Left lung (tissue), 10 donors: ENCODE measurements around the gene GABARAP. TPM values are rescaled to one million over a fixed set of nuclear protein-coding genes. Genes with fewer than 3 reads are reported as not detected.

ENCODE experiments used
- ATAC-seq: fragments of 200-7000 bp; cut with Tn5 transposase; one replicate; pipeline ENCODE4 v1.9.1; 2020; ENCODE audit warnings: moderate library complexity
- DNase-seq, 4 donors: peaks; one replicate each; pipeline ENCODE4 v3.0.0-alpha.2; 2013 to 2020
- H3K27ac ChIP-seq, 2 donors: fragments of 200-600 bp; sonication (generic) in 1 of 2; one replicate each; pipeline versions ENCODE4 v1.5.0 to v1.8.0; 2020 to 2021
- H3K27me3 ChIP-seq, 2 donors: fragments of 200-600 bp; sonication (generic) in 1 of 2; one replicate each; pipeline versions ENCODE4 v1.5.0 to v1.8.0; 2020 to 2021
- H3K36me3 ChIP-seq, 2 donors: fragments of 200-600 bp; sonication (generic) in 1 of 2; one replicate each; pipeline versions ENCODE4 v1.5.0 to v1.8.0; 2020 to 2021
- H3K4me1 ChIP-seq, 2 donors: fragments of 200-600 bp; one replicate each; pipeline ENCODE4 v1.8.0; 2021
- H3K4me3 ChIP-seq, 2 donors: fragments of 200-600 bp; sonication (generic) in 1 of 2; one replicate each; pipeline versions ENCODE4 v1.5.0 to v1.8.0; 2020 to 2021; ENCODE audit warnings: mild to moderate bottlenecking in 1 of 2
- H3K9me3 ChIP-seq, 2 donors: fragments of 200-600 bp; sonication (generic) in 1 of 2; one replicate each; pipeline versions ENCODE4 v1.5.0 to v1.8.0; 2020 to 2021
- intact Hi-C, 2 donors: fragments of 100-400 bp; cut with DNase I; formaldehyde crosslinking; loops; one replicate each; pipeline versions ENCODE4 v1.11.2 to v1.14.2; 2022
- polyA plus RNA-seq, 6 donors: library from polyadenylated mRNA; unstranded; fragments of 120-200 nt; gene quantifications; one replicate each; pipeline ENCODE4 v1.2.1, GENCODE V29; 2013; ENCODE audit not compliant: insufficient read length in 6 of 6
- total RNA-seq, 2 donors: library from RNA; stranded (reverse); fragmentation: NEBNext Ultra II Directional; extraction: Animal tissue kit (Norgen Biotek cat#: 25700); gene quantifications; one replicate each; pipeline ENCODE4 v1.2.1, GENCODE V29; 2021
- TF ChIP-seq, protein P1 (sequence below), 2 donors: fragments of 200-600 bp; sonication (generic) in 1 of 2; IDR thresholded peaks; one replicate each; pipeline versions ENCODE4 v1.5.0 to v1.8.0; 2021; ENCODE audit warnings: antibody characterized with exemption in 2 of 2
- donor health status: DM: no; HTN: yes; CAD: no.
- donor health status: DM: no; HTN: no; CAD: no.

Gene GABARAP
- total and polyA plus RNA-seq, 8 donors: 442 to 559 (median 492) TPM

DNA sequence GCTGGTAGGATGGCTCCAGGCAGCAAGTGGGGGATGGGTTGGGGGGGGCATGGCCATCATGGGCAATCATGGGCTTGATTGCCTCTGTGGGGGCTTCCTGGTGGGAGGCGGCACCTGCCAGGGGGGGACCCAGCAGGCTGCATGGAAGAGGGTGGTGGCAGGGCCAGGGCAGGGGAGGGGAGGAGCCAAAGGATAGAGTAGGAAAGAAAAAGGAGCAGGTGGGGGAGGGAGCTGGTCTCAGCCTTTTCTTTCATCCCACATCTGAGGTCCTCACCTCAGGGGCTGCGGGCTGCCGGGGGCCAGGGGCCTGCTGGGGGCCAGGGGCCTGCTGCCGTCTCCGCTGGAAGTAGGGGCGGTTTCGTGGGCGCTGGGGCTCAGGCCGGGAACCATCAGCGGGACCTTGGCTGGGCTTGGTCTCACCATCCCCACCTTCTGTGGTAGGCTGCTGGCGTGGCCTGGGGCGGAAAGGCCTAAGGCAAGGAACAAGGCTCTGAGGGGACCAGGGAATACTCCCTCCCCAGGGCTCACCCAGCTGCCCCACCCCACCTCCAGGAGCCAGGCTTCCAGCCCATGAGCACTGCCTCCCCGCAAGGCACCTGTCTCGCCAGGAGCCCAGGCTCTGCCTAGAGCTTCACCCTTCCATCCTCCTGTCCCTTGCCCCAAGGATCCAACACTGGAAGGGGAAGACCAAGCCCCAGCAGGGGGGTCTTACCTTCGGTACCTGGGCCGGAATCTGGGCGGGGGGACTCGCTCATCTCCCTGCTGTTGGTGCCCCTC, 47.2 kb upstream of the GABARAP start:
- TF ChIP-seq, protein P1, sequence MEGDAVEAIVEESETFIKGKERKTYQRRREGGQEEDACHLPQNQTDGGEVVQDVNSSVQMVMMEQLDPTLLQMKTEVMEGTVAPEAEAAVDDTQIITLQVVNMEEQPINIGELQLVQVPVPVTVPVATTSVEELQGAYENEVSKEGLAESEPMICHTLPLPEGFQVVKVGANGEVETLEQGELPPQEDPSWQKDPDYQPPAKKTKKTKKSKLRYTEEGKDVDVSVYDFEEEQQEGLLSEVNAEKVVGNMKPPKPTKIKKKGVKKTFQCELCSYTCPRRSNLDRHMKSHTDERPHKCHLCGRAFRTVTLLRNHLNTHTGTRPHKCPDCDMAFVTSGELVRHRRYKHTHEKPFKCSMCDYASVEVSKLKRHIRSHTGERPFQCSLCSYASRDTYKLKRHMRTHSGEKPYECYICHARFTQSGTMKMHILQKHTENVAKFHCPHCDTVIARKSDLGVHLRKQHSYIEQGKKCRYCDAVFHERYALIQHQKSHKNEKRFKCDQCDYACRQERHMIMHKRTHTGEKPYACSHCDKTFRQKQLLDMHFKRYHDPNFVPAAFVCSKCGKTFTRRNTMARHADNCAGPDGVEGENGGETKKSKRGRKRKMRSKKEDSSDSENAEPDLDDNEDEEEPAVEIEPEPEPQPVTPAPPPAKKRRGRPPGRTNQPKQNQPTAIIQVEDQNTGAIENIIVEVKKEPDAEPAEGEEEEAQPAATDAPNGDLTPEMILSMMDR (IDR thresholded peaks at IDR 0.05): no peak
- peaks cover 12 to 74% of the 10 kb centered on the region in 2 donors for H3K27me3 ChIP-seq
- H3K4me1 ChIP-seq: peaks cover 4 to 9% of the 10 kb centered on the region in 2 donors
- H3K9me3 ChIP-seq: no peaks in the 10 kb centered on the region
- intact Hi-C loops: loop anchor here (10.0 kb wide), 1 partner anchor 245 kb away; the partner anchor contains the start of gene SLC16A11 (in 2 of the 2)
- ATAC-seq (no peak), DNase-seq (no peak)
- no peak overlapping the region for H3K27ac ChIP-seq
- no peak overlapping the region for H3K4me3 ChIP-seq
- H3K36me3 ChIP-seq: no peaks in the 10 kb centered on the region

DNA sequence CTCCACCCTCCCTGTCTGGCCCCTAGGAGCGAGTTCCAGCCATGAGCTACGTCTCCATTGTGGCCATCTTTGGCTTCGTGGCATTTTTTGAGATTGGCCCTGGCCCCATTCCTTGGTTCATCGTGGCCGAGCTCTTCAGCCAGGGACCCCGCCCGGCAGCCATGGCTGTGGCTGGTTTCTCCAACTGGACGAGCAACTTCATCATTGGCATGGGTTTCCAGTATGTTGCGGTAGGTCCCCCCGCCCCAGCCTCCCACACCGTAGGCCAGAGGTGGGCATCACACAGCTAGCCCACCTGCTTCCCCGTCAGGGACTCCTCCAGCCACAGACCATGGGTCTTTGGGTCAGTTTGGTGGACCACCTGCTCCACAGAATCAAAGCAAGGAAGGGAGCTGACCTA, 43.4 kb upstream of the GABARAP start:
- Histone ChIP-seq H3K4me1 (peaks cover 16 to 20% of the 10 kb centered on the region in 2 donors), H3K4me3 (no peak overlapping the region), H3K9me3 (no peaks in the 10 kb centered on the region), H3K27ac (no peak overlapping the region), H3K36me3 (no peaks in the 10 kb centered on the region), H3K27me3 (peaks cover 0 to 73% of the 10 kb centered on the region in 2 donors)
- ATAC-seq: no peak
- intact Hi-C loops: no loop called here
- DNase-seq: no peak
- TF ChIP-seq, protein P1 (IDR thresholded peaks at IDR 0.05): no peak

DNA sequence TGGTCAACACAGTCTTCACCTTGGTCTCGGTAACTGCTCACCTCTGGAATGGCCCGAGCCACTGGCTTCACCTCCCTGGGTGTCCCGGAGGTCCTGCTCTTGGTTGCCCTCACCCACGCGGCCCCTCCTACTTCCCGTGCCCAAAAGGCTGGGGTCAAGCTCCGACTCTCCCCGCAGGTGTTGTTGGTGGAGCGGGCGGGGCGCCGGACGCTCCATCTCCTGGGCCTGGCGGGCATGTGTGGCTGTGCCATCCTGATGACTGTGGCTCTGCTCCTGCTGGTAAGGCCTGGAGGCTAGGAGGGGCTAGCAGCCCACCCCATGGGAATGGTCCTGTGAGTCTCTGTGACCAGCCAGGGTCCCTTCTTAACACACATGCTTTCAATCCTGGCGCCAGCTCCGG, 42.7 kb upstream of the GABARAP start:
- H3K9me3 ChIP-seq: no peaks in the 10 kb centered on the region
- ATAC-seq (no peak), DNase-seq (no peak)
- H3K36me3 ChIP-seq: no peaks in the 10 kb centered on the region
- TF ChIP-seq, protein P1 (IDR thresholded peaks at IDR 0.05): no peak
- no peak overlapping the region for H3K27ac ChIP-seq
- H3K4me3 ChIP-seq: no peak overlapping the region
- intact Hi-C loops: no loop called here
- H3K27me3 ChIP-seq: peaks cover 0 to 66% of the 10 kb centered on the region in 2 donors
- H3K4me1 ChIP-seq: peaks cover 17 to 24% of the 10 kb centered on the region in 2 donors

DNA sequence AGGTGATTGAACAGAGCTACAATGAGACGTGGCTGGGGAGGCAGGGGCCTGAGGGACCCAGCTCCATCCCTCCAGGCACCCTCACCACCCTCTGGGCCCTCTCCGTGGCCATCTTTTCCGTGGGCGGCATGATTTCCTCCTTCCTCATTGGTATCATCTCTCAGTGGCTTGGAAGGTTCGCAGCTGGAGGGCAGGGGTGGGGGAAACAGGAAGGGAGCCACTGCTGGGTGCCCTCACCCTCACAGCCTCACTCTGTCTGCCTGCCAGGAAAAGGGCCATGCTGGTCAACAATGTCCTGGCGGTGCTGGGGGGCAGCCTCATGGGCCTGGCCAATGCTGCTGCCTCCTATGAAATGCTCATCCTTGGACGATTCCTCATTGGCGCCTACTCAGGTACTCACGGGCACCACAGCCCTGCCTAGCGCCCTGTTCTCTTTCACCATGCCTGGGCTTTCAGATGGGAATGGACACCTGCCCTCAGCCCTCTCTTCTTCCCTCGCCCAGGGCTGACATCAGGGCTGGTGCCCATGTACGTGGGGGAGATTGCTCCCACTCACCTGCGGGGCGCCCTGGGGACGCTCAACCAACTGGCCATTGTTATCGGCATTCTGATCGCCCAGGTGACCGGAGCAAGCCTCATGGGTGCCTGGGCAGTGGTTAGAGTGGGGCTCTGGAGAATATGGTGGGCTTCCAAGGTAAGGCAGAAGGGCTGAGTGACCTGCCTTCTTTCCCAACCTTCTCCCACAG, 41.4 kb upstream of the GABARAP start:
- DNase-seq (no peak), ATAC-seq (no peak)
- intact Hi-C loops: no loop called here
- TF ChIP-seq, protein P1 (IDR thresholded peaks at IDR 0.05): no peak
- Histone ChIP-seq H3K27me3 (peaks cover 0 to 58% of the 10 kb centered on the region in 2 donors), H3K4me1 (peaks cover 17 to 24% of the 10 kb centered on the region in 2 donors), H3K4me3 (no peak overlapping the region), H3K36me3 (no peaks in the 10 kb centered on the region), H3K9me3 (no peaks in the 10 kb centered on the region), H3K27ac (no peak overlapping the region)

DNA sequence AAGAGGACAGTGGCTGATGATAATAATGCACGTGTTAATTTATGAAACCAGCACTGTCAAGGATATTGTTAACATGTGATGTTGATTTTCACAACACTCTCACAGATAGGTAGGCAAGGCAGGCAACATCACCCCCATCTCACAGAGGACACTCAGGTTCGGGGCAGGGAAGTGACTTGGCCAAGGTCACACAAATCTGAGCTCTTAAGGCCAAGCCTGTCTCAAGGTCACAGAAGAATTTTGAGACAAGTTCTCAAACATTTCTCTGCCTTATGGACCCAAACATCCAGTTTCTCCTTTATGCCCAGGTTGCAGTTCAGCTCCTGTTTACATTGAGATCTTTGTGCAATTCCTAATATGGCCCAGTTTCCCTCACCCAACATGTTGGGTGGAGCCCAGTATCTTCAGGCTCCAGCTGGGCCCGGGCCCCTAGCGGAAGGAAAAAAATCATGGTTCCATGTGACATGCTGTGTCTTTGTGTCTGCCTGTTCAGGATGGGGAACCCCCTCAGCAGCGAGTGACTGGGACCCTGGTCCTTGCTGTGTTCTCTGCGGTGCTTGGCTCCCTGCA, 40.6 kb upstream of the GABARAP start:
- TF ChIP-seq, protein P1 (IDR thresholded peaks at IDR 0.05): no peak
- Histone ChIP-seq H3K4me3 (no peak overlapping the region), H3K4me1 (peaks cover 17 to 24% of the 10 kb centered on the region in 2 donors), H3K36me3 (no peaks in the 10 kb centered on the region), H3K9me3 (no peaks in the 10 kb centered on the region), H3K27me3 (peaks cover 0 to 52% of the 10 kb centered on the region in 2 donors), H3K27ac (no peak overlapping the region)
- intact Hi-C loops: no loop called here
- DNase-seq (no peak), ATAC-seq (no peak)
